Gastrocnemius medialis (tissue), 4 donors: ENCODE measurements around the gene ROBO2.

ENCODE experiments used
- POLR2A ChIP-seq, 2 donors: fragments of 450-650 bp; IDR thresholded peaks; one replicate each; pipeline ENCODE4 v1.6.1; 2017; ENCODE audit warnings: antibody characterized with exemption in 2 of 2, mild to moderate bottlenecking in 2 of 2, moderate library complexity in 2 of 2
- TF ChIP-seq, protein P1 (sequence below), 5 experiments: fragments of 450-650 bp in 3 of 5; fragments of 200-600 bp in 2 of 5; sonication (generic) in 2 of 5; IDR thresholded peaks in 4 of 5; conservative IDR thresholded peaks in 1 of 5; 1 replicate in 4 of 5; 2 replicates in 1 of 5; pipeline ENCODE4 v1.5.1; 2016 to 2019; ENCODE audit warnings: antibody characterized with exemption in 5 of 5, mild to moderate bottlenecking in 3 of 5, moderate library complexity in 3 of 5

- TF ChIP-seq, protein P1, sequence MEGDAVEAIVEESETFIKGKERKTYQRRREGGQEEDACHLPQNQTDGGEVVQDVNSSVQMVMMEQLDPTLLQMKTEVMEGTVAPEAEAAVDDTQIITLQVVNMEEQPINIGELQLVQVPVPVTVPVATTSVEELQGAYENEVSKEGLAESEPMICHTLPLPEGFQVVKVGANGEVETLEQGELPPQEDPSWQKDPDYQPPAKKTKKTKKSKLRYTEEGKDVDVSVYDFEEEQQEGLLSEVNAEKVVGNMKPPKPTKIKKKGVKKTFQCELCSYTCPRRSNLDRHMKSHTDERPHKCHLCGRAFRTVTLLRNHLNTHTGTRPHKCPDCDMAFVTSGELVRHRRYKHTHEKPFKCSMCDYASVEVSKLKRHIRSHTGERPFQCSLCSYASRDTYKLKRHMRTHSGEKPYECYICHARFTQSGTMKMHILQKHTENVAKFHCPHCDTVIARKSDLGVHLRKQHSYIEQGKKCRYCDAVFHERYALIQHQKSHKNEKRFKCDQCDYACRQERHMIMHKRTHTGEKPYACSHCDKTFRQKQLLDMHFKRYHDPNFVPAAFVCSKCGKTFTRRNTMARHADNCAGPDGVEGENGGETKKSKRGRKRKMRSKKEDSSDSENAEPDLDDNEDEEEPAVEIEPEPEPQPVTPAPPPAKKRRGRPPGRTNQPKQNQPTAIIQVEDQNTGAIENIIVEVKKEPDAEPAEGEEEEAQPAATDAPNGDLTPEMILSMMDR (IDR thresholded peaks at IDR 0.05 in 4 of 5, conservative IDR thresholded peaks at IDR 0.05 in 1 of 5): no peak
- TF ChIP-seq POLR2A (IDR thresholded peaks at IDR 0.05): no peak
Observed at GRCh38 chr3:77685713-77686112, 645.8 kb downstream of the ROBO2 start.
